Measurements from ENCODE around the gene TYROBP. TPM values are rescaled to one million over a fixed set of nuclear protein-coding genes. Genes with fewer than 3 reads are reported as not detected.
"Not testable (repeated sequence)": the region's sequence is repeated elsewhere in the genome, so short reads cannot be mapped to it uniquely, and the experiment has no call there.

Gene TYROBP
- total RNA-seq, 2 donors from 2014 or later, result 30.6 to 60.7 TPM

GRCh38 chr19:35879068-35879467 lies 29.0 kb downstream of the TYROBP start:
- TF ChIP-seq POLR2A (IDR thresholded peaks at IDR 0.05) (no peak), POLR2AphosphoS5 (IDR thresholded peaks at IDR 0.05) (no peak)
- TF ChIP-seq, protein P1, sequence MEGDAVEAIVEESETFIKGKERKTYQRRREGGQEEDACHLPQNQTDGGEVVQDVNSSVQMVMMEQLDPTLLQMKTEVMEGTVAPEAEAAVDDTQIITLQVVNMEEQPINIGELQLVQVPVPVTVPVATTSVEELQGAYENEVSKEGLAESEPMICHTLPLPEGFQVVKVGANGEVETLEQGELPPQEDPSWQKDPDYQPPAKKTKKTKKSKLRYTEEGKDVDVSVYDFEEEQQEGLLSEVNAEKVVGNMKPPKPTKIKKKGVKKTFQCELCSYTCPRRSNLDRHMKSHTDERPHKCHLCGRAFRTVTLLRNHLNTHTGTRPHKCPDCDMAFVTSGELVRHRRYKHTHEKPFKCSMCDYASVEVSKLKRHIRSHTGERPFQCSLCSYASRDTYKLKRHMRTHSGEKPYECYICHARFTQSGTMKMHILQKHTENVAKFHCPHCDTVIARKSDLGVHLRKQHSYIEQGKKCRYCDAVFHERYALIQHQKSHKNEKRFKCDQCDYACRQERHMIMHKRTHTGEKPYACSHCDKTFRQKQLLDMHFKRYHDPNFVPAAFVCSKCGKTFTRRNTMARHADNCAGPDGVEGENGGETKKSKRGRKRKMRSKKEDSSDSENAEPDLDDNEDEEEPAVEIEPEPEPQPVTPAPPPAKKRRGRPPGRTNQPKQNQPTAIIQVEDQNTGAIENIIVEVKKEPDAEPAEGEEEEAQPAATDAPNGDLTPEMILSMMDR (IDR thresholded peaks at IDR 0.05), result no peak
- no peak for DNase-seq (ENCODE audit: low spot score)
- H3K4me1 ChIP-seq (replicated peaks), result no peaks in the 10 kb centered on the region
- no peak overlapping the region for H3K27ac ChIP-seq
- 50% methylated on average over 20 of the region's 23 CpGs for WGBS
- H3K36me3 ChIP-seq, result no peaks in the 10 kb centered on the region
- intact Hi-C loops (cut with DNase I), result no loop called here
- H3K27me3 ChIP-seq (replicated peaks; ENCODE audit: insufficient read depth), result no peaks in the 10 kb centered on the region
- no peaks in the 10 kb centered on the region for H3K9me3 ChIP-seq
- H3K4me3 ChIP-seq, result no peak overlapping the region

DNA sequence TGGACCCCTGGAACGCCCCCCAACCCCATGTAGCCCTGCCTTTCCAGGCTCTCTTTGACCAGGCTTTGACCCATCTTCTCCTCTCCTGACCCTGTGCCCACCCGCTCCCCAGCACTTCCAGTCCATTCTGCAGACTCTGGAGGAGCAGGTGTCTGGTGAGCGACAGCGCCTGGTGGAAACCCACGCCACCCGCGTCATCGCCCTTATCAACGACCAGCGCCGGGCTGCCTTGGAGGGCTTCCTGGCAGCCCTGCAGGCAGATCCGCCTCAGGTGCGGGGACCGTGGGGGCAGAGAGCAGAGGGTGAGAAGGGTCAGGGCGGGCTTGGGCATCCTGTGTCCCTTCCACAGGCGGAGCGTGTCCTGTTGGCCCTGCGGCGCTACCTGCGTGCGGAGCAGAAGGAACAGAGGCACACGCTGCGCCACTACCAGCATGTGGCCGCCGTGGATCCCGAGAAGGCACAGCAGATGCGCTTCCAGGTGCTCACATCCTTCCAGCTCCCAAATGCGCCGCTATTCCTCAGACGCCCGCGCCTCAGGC lies 33.6 kb downstream of the TYROBP start:
- DNase-seq (ENCODE audit: low spot score), result no peak
- no peak overlapping the region for H3K27ac ChIP-seq
- 92% methylated on average over 32 of the region's 32 CpGs for WGBS
- no peaks in the 10 kb centered on the region for H3K36me3 ChIP-seq
- H3K4me3 ChIP-seq, result no peak overlapping the region
- H3K9me3 ChIP-seq, result no peaks in the 10 kb centered on the region
- intact Hi-C loops (cut with DNase I), result no loop called here
- H3K4me1 ChIP-seq (replicated peaks), result peaks cover 6% of the 10 kb centered on the region
- TF ChIP-seq, protein P1 (IDR thresholded peaks at IDR 0.05), result no peak
- TF ChIP-seq POLR2AphosphoS5 (IDR thresholded peaks at IDR 0.05), result no peak
- TF ChIP-seq POLR2A (IDR thresholded peaks at IDR 0.05), result no peak
- no peaks in the 10 kb centered on the region for H3K27me3 ChIP-seq (replicated peaks; ENCODE audit: insufficient read depth)

DNA sequence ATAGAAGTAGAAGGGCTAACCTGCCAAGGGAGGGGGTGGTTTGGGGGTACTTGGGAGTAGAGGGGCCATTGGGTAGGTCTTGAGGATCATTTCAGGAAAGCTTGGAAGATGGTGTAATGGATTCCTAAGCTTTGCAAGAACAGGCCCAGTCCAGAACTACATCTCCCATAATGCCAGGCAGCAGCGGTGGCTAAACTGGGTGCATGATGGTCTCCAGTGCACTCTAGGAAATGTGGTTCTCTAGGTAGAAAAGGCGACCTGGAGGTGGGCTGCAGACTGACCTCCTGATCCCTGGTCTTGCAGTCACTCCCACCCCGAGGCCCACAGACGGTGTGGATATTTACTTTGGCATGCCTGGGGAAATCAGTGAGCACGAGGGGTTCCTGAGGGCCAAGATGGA lies 35.9 kb downstream of the TYROBP start:
- 71% methylated on average over 5 of the region's 5 CpGs for WGBS
- Histone ChIP-seq H3K9me3 (no peaks in the 10 kb centered on the region), H3K36me3 (no peaks in the 10 kb centered on the region), H3K4me1 (replicated peaks) (peaks cover 15% of the 10 kb centered on the region), H3K27ac (no peak overlapping the region), H3K4me3 (no peak overlapping the region), H3K27me3 (replicated peaks; ENCODE audit: insufficient read depth) (no peaks in the 10 kb centered on the region)
- intact Hi-C loops (cut with DNase I), result no loop called here
- no peak for DNase-seq (ENCODE audit: low spot score)
- no peak for TF ChIP-seq POLR2AphosphoS5 (IDR thresholded peaks at IDR 0.05)
- TF ChIP-seq, protein P1 (IDR thresholded peaks at IDR 0.05), result no peak
- no peak for TF ChIP-seq POLR2A (IDR thresholded peaks at IDR 0.05)

DNA sequence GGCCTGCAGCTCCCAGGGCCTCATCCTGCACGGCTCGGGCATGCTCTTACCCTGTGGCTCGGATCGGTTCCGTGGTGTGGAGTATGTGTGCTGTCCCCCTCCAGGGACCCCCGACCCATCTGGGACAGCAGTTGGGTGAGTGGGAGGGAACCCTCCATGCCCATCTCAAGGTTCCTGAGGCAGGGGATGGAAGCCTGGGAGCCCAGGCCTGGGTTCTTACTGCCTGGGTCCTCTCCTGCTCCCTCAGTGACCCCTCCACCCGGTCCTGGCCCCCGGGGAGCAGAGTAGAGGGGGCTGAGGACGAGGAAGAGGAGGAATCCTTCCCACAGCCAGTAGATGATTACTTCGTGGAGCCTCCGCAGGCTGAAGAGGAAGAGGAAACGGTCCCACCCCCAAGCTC lies 36.5 kb downstream of the TYROBP start:
- TF ChIP-seq POLR2AphosphoS5 (IDR thresholded peaks at IDR 0.05) (no peak), POLR2A (IDR thresholded peaks at IDR 0.05) (no peak)
- TF ChIP-seq, protein P1 (IDR thresholded peaks at IDR 0.05), result no peak
- H3K9me3 ChIP-seq, result no peaks in the 10 kb centered on the region
- H3K27me3 ChIP-seq (replicated peaks; ENCODE audit: insufficient read depth), result no peaks in the 10 kb centered on the region
- DNase-seq (ENCODE audit: low spot score), result no peak
- WGBS, result 90% methylated on average over 11 of the region's 12 CpGs
- H3K27ac ChIP-seq, result no peak overlapping the region
- intact Hi-C loops (cut with DNase I), result no loop called here
- no peaks in the 10 kb centered on the region for H3K36me3 ChIP-seq
- no peak overlapping the region for H3K4me3 ChIP-seq
- peaks cover 15% of the 10 kb centered on the region for H3K4me1 ChIP-seq (replicated peaks)

DNA sequence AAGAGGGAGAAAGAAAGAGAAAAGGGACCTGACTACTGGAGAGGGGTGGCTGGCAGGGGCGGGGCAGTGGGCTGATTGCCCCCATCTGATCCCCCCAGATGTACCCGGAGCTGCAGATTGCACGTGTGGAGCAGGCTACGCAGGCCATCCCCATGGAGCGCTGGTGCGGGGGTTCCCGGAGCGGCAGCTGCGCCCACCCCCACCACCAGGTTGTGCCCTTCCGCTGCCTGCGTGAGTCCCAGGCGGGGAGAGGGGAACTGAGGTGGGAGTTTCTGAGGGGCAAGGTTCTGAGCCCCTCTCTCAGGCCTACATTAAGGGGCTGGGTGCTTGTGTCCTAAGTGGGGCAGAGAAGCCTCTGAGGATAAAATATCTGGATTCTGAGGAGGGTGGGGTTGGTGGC lies 37.3 kb downstream of the TYROBP start:
- TF ChIP-seq, protein P1 (IDR thresholded peaks at IDR 0.05), result no peak
- TF ChIP-seq POLR2AphosphoS5 (IDR thresholded peaks at IDR 0.05) (no peak), POLR2A (IDR thresholded peaks at IDR 0.05) (no peak)
- no peaks in the 10 kb centered on the region for H3K9me3 ChIP-seq
- WGBS, result 79% methylated on average over 12 of the region's 12 CpGs
- intact Hi-C loops (cut with DNase I), result no loop called here
- no peak overlapping the region for H3K27ac ChIP-seq
- H3K27me3 ChIP-seq (replicated peaks; ENCODE audit: insufficient read depth), result no peaks in the 10 kb centered on the region
- no peak overlapping the region for H3K4me3 ChIP-seq
- no peak for DNase-seq (ENCODE audit: low spot score)
- H3K4me1 ChIP-seq (replicated peaks), result peaks cover 15% of the 10 kb centered on the region
- H3K36me3 ChIP-seq, result no peaks in the 10 kb centered on the region

DNA sequence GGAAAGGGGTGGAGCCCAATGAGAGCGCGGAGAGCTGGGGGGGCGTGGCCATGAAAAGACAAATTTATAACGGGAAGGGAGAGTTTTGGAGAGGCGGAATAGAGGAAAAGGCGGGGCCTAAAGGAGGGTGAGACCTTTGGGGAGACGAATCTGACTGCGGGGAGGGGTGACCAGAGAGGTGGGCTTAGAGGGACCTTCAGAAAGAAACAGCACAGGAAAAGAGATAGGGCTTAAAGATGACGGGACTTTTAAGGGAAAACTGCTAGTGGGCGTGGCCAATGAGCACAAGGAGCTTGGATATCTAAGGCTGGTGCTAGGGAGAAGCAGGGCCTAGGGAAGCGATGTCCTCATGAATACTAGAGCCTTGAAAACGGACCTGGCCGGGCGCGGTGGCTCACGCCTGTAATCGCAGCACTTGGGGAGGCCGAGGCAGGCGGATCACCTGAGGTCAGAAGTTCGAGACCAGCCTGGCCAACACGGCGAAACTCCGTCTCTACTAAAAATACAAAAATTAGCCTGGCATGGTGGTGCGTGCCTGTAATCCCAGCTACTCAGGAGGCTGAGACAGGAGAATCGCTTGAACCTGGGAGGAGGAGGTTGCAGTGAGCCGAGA lies 37.9 kb downstream of the TYROBP start:
- H3K9me3 ChIP-seq; intact Hi-C loops (cut with DNase I); H3K27ac ChIP-seq; H3K27me3 ChIP-seq (replicated peaks; ENCODE audit: insufficient read depth); H3K4me3 ChIP-seq; H3K36me3 ChIP-seq; DNase-seq (ENCODE audit: low spot score): not testable (repeated sequence)
- 44% methylated on average over 26 of the region's 26 CpGs for WGBS
- H3K4me1 ChIP-seq (replicated peaks), result peaks cover 15% of the 10 kb centered on the region

All from prostate gland (tissue), 2 donors.